GM12878 (cell line): ENCODE measurements around the gene AGBL4. TPM values are rescaled to one million over a fixed set of nuclear protein-coding genes. Genes with fewer than 3 reads are reported as not detected.

Experiments used
- ATAC-seq: fragments of 200-7000 bp; cut with Tn5 transposase; 3 replicates; pipeline ENCODE4 v1.9.1; 2020; ENCODE audit warnings: mild to moderate bottlenecking, moderate library complexity
- BruUV-seq: library from RNA; stranded (reverse); fragments of 400-500 nt; replicated peaks from 2 replicates; lab custom pipeline; 2021; lab: Mats Ljungman, UMichigan
- CTCF ChIA-PET: fragments of 300-600 bp; sonication (Branson Sonifier 250); formaldehyde crosslinking; extraction: SDS; loops from one replicate; lab custom pipeline; 2021; ENCODE audit warnings: inconsistent platforms; lab: Yijun Ruan, JAX
- POLR2A ChIA-PET: fragments of 350-600 bp; formaldehyde crosslinking; extraction: SDS; loops from one replicate; lab custom pipeline; 2021; ENCODE audit warnings: inconsistent platforms; lab: Charles Lee
- RAD21 ChIA-PET: fragments of 300-600 bp; sonication (Branson Sonifier 250); formaldehyde crosslinking; loops from one replicate; lab custom pipeline; 2023; ENCODE audit warnings: antibody characterized with exemption; ENCODE audit not compliant: unreplicated experiment; lab: Charles Lee
- SMC1A ChIA-PET: fragments of 300-600 bp; sonication (Branson Sonifier 250); formaldehyde crosslinking; loops from one replicate; lab custom pipeline; 2023; ENCODE audit not compliant: unreplicated experiment, uncharacterized antibody; lab: Charles Lee
- DNase-seq: peaks from one replicate; pipeline ENCODE4 v3.0.0-alpha.2; 2011; ENCODE audit warnings: low read depth, low spot score
- FAIRE-seq: peaks from 3 replicates; lab custom pipeline; 2011; peaks lifted over from hg19 to GRCh38; lab: Jason Lieb, UNC
- H2AFZ ChIP-seq: 2 replicates; pipeline ENCODE4 v1.6.0; 2011; ENCODE audit warnings: low read depth, low read length, control low read depth; ENCODE audit not compliant: control insufficient read depth
- H3K27ac ChIP-seq: 2 replicates; pipeline ENCODE4 v1.5.1; 2011; ENCODE audit warnings: control low read depth; ENCODE audit not compliant: control insufficient read depth, insufficient read depth
- H3K27me3 ChIP-seq, 2 experiments: replicated peaks in 1 of 2; 2 replicates each; pipeline versions ENCODE4 v1.6.0 to v1.6.1; 2011; ENCODE audit warnings: low read length in 1 of 2; ENCODE audit not compliant: control insufficient read depth in 2 of 2, insufficient read depth in 2 of 2
- H3K36me3 ChIP-seq, 2 experiments: 2 replicates each; pipeline ENCODE4 v1.5.1; 2011; ENCODE audit warnings: low read length in 1 of 2; ENCODE audit not compliant: control insufficient read depth in 2 of 2, insufficient read depth in 2 of 2
- H3K4me1 ChIP-seq: 2 replicates; pipeline ENCODE4 v1.6.1; 2011; ENCODE audit warnings: mild to moderate bottlenecking, low read length, moderate library complexity, mixed read lengths; ENCODE audit not compliant: control insufficient read depth, insufficient read depth
- H3K4me2 ChIP-seq: 2 replicates; pipeline ENCODE4 v1.6.0; 2011; ENCODE audit warnings: control low read depth; ENCODE audit not compliant: control insufficient read depth, insufficient read depth
- H3K4me3 ChIP-seq: fragments of 200-600 bp; sonication (generic); 2 replicates; pipeline ENCODE4 v1.5.1; 2016
- H3K79me2 ChIP-seq: 2 replicates; pipeline ENCODE4 v1.6.0; 2011; ENCODE audit warnings: low read length; ENCODE audit not compliant: control insufficient read depth, insufficient read depth
- H3K9ac ChIP-seq: 2 replicates; pipeline ENCODE4 v1.8.0; 2011; ENCODE audit warnings: low read length, control low read depth, mixed read lengths; ENCODE audit not compliant: control insufficient read depth, insufficient read depth
- H3K9me3 ChIP-seq: replicated peaks from 3 replicates; pipeline ENCODE4 v1.5.1; 2011; ENCODE audit warnings: mild to moderate bottlenecking, low read length; ENCODE audit not compliant: control insufficient read depth, insufficient read depth
- H4K20me1 ChIP-seq: 2 replicates; pipeline ENCODE4 v1.6.0; 2011; ENCODE audit not compliant: control insufficient read depth, insufficient read depth
- BACH1 ChIP-seq: fragments of 450-650 bp; IDR thresholded peaks from 2 replicates; pipeline ENCODE4 v1.6.1; 2017; ENCODE audit warnings: mild to moderate bottlenecking, borderline replicate concordance
- CHD1 ChIP-seq: IDR thresholded peaks from 2 replicates; pipeline ENCODE4 v1.6.1; 2012; ENCODE audit warnings: low read depth, low read length, improper control_type of control experiment
- CREM ChIP-seq: IDR thresholded peaks from 2 replicates; pipeline ENCODE4 v1.6.1; 2014; ENCODE audit warnings: antibody characterized with exemption, low read depth
- CTCF ChIP-seq, 3 experiments: IDR thresholded peaks in 2 of 3; conservative IDR thresholded peaks in 1 of 3; 2 replicates each; pipeline ENCODE4 v1.5.1; 2011; ENCODE audit warnings: low read depth in 3 of 3, low read length in 3 of 3, mild to moderate bottlenecking in 3 of 3, control low read depth in 2 of 3, moderate library complexity in 2 of 3, inconsistent platforms in 1 of 3, mixed read lengths in 1 of 3; ENCODE audit not compliant: control insufficient read depth in 2 of 3, insufficient read depth in 1 of 3; ENCODE audit errors: extremely low read depth in 1 of 3
- E2F8 ChIP-seq: fragments of 450-650 bp; IDR thresholded peaks from 2 replicates; pipeline ENCODE4 v1.6.1; 2018; ENCODE audit warnings: mild to moderate bottlenecking, low read depth, moderate library complexity; ENCODE audit not compliant: partially characterized antibody
- MLLT1 ChIP-seq: fragments of 450-650 bp; IDR thresholded peaks from 2 replicates; pipeline ENCODE4 v1.6.1; 2016; ENCODE audit warnings: mild to moderate bottlenecking
- PKNOX1 ChIP-seq: fragments of 450-650 bp; IDR thresholded peaks from 2 replicates; pipeline ENCODE4 v1.6.1; 2016; ENCODE audit warnings: mild to moderate bottlenecking
- SKIL ChIP-seq: fragments of 450-650 bp; IDR thresholded peaks from 2 replicates; pipeline ENCODE4 v1.6.1; 2017; ENCODE audit warnings: mild to moderate bottlenecking, low read depth, inconsistent platforms; ENCODE audit not compliant: poor library complexity, severe bottlenecking
- TCF7 ChIP-seq: IDR thresholded peaks from 2 replicates; pipeline ENCODE4 v1.6.1; 2014; ENCODE audit warnings: antibody characterized with exemption, borderline replicate concordance
- USF2 ChIP-seq: IDR thresholded peaks from 2 replicates; pipeline ENCODE4 v1.6.1; 2011; ENCODE audit warnings: low read depth, low read length, improper control_type of control experiment, borderline replicate concordance
- WGBS: methylation state at CpG from one replicate; pipeline ENCODE4 v1.1.6; 2016; ENCODE audit warnings: low lambda C conversion rate; ENCODE audit not compliant: insufficient replicate concordance, insufficient coverage; ENCODE audit errors: missing lambda C conversion rate; 5-methylcytosine and 5-hydroxymethylcytosine counted together
- in situ Hi-C: fragments of 300-500 bp; cut with MboI; formaldehyde crosslinking; loops from 9 replicates; pipeline ENCODE4 v1.14.3; 2018; ENCODE audit warnings: mixed read lengths
- intact Hi-C: fragments of 100-400 bp; cut with micrococcal nuclease; formaldehyde crosslinking; loops from one replicate; pipeline ENCODE4 v1.14.2; 2022; ENCODE audit not compliant: unreplicated experiment
- polyA plus RNA-seq, 11 experiments: library from polyadenylated mRNA; depleted of rRNA in 4 of 11; unstranded in 6 of 11; stranded (reverse) in 5 of 11; fragments of >200 nt; fragmentation: Nextera tagmentation in 4 of 11; fragmentation: Illumina TruSeq in 1 of 11; extraction: Ambion mirVana in 4 of 11; extraction: Trizol in 1 of 11; gene quantifications; 1 replicate in 1 of 11; 2 replicates in 10 of 11; pipeline versions ENCODE4 v1.2.1 to v1.2.3, GENCODE V29; 2011 to 2016; ENCODE audit warnings: inconsistent platforms in 2 of 11, missing spikeins in 2 of 11, low read depth in 1 of 11
- total RNA-seq, 4 experiments: library from RNA; depleted of rRNA in 3 of 4; stranded (reverse); fragments of >200 nt in 3 of 4; fragmentation: Illumina TruSeq in 1 of 4; extraction: Trizol in 1 of 4; gene quantifications; 2 replicates each; pipeline versions ENCODE4 v1.2.1 to v1.2.3, GENCODE V29; 2013 to 2021

AGBL4 gene
- total and polyA plus RNA-seq, 10 of the 15 experiments (the other 5 are each of a cell fraction or from before 2014, with no cell fraction given), result 0.31 TPM; not detected in 9

- TF ChIP-seq E2F8 (no peak), USF2 (no peak), CTCF (IDR thresholded peaks at IDR 0.05 in 2 of 3, conservative IDR thresholded peaks at IDR 0.05 in 1 of 3; ENCODE audit: control insufficient read depth in 2 of 3, extremely low read depth in 1 of 3, insufficient read depth in 1 of 3, low read depth in 3 of 3, low read length in 3 of 3) (peak; percentile 66 to 78 (median 77)), TCF7 (no peak)
- TF ChIP-seq, all 136 proteins: peak for 3
Observed at GRCh38 chr1:48817505-48818114, 1206.1 kb downstream of the AGBL4 start (continued).

- WGBS, result 11% methylated on average over 4 of the region's 4 CpGs
- no peak for DNase-seq
- no peak overlapping the region for H3K9ac ChIP-seq
- H3K9me3 ChIP-seq, result no peaks in the 10 kb centered on the region
- no peaks in the 10 kb centered on the region for H4K20me1 ChIP-seq
- in situ Hi-C loops (no loop called here), intact Hi-C loops (no loop called here)
- H3K4me1 ChIP-seq, result no peaks in the 10 kb centered on the region
- no peaks in the 10 kb centered on the region for H3K27me3 ChIP-seq
- ChIA-PET SMC1A (interaction anchor here (1.3 kb wide), 1 partner anchor 134 kb away, joined by 3 read pairs; no protein-coding TSS in a partner anchor), RAD21 (no interaction called here), POLR2A (no interaction called here), CTCF (interaction anchor here (1.7 kb wide), 1 partner anchor 134 kb away, joined by 7 read pairs; no protein-coding TSS in a partner anchor)
- no peak overlapping the region for H3K4me3 ChIP-seq
- no peak for FAIRE-seq
- H3K4me2 ChIP-seq, result no peak overlapping the region
- no peak for ATAC-seq
- no peak overlapping the region for H2AFZ ChIP-seq
- BruUV-seq, result no TSS peak
- no peak overlapping the region for H3K27ac ChIP-seq
- no peaks in the 10 kb centered on the region for H3K36me3 ChIP-seq
- no peaks in the 10 kb centered on the region for H3K79me2 ChIP-seq
- TF ChIP-seq CHD1 (no peak), BACH1 (no peak), CREM (no peak), MLLT1 (no peak), PKNOX1 (no peak), TCF7 (no peak), SKIL (no peak)
Observed at GRCh38 chr1:48810740-48811139, 1213.0 kb downstream of the AGBL4 start.
